Kidney tubule cell (primary cell): Measurements from ENCODE around the gene TPPP3.
A peak's percentile ranks its signal among the peaks of the same experiment; 100 is the strongest.
"Not testable (repeated sequence)": the region's sequence is repeated elsewhere in the genome, so short reads cannot be mapped to it uniquely, and the experiment has no call there.

Experiments
- DNase-seq: peaks from one replicate; pipeline ENCODE4 v3.0.0-alpha.2; 2018; ENCODE audit warnings: low spot score

Gene TPPP3

GRCh38 chr16:67389911-67390815 is 3.1 kb downstream of the TPPP3 start:
- no peak for DNase-seq

- no peak for DNase-seq
Observed at GRCh38 chr16:67388591-67388990, 4.7 kb downstream of the TPPP3 start.

GRCh38 chr16:67388191-67388590 is 5.1 kb downstream of the TPPP3 start:
- no peak for DNase-seq

GRCh38 chr16:67387479-67388079 is 5.7 kb downstream of the TPPP3 start:
- DNase-seq = no peak

GRCh38 chr16:67386861-67387455 is 6.3 kb downstream of the TPPP3 start:
- no peak for DNase-seq

- no peak for DNase-seq
Observed at GRCh38 chr16:67384778-67385510, 8.4 kb downstream of the TPPP3 start.

GRCh38 chr16:67383284-67383683 is 10.0 kb downstream of the TPPP3 start:
- DNase-seq = no peak

- no peak for DNase-seq
Observed at GRCh38 chr16:67378642-67379041, 14.7 kb downstream of the TPPP3 start.

GRCh38 chr16:67376012-67376411 is 17.3 kb downstream of the TPPP3 start:
- not testable (repeated sequence) for DNase-seq

GRCh38 chr16:67372664-67373063 is 20.6 kb downstream of the TPPP3 start:
- DNase-seq = no peak

- no peak for DNase-seq
Observed at GRCh38 chr16:67370661-67371060, 22.6 kb downstream of the TPPP3 start.

GRCh38 chr16:67364600-67365235 is 28.6 kb downstream of the TPPP3 start:
- DNase-seq = no peak

GRCh38 chr16:67361038-67361437 is 32.3 kb downstream of the TPPP3 start:
- DNase-seq = no peak

GRCh38 chr16:67359540-67360269 is 33.6 kb downstream of the TPPP3 start:
- DNase-seq = not testable (repeated sequence)

GRCh38 chr16:67357561-67357960 is 35.7 kb downstream of the TPPP3 start:
- no peak for DNase-seq

- DNase-seq = no peak
Observed at GRCh38 chr16:67356396-67356795, 36.9 kb downstream of the TPPP3 start.

GRCh38 chr16:67352463-67352862 is 40.8 kb downstream of the TPPP3 start:
- DNase-seq = not testable (repeated sequence)

- no peak for DNase-seq
Observed at GRCh38 chr16:67350324-67350723, 43.0 kb downstream of the TPPP3 start.

- peak; percentile 33 for DNase-seq
Observed at GRCh38 chr16:67349172-67349571, 44.1 kb downstream of the TPPP3 start.

GRCh38 chr16:67346341-67346740 is 47.0 kb downstream of the TPPP3 start:
- DNase-seq = no peak

GRCh38 chr16:67345401-67345800 is 47.9 kb downstream of the TPPP3 start:
- DNase-seq = no peak
